Measurements from ENCODE around the gene EIF3A.
"Not testable (repeated sequence)": the region's sequence is repeated elsewhere in the genome, so short reads cannot be mapped to it uniquely, and the experiment has no call there.

The EIF3A gene

DNA sequence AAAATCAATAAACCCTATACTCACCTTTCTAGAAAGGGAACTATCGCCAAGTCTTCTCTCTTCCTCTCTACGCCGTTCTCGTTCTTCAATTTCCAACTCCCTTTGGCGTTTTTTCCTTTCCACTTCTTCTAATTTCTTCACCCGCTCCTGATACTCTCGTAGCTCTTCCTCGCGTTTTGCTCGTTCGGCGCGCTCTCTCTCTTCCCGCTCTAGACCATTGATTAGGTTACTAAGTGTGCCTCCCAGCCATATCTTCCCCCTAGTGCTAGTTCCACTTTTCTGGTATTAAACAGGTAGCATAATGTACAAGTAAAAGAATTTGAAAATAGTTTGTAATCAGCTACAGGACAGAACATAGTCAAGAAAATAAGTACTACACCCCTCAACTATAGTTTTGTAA lies 30.8 kb downstream of the EIF3A start:
- no peak for DNase-seq (ENCODE audit: low read depth in 2 of 2, low spot score in 1 of 2)

DNA sequence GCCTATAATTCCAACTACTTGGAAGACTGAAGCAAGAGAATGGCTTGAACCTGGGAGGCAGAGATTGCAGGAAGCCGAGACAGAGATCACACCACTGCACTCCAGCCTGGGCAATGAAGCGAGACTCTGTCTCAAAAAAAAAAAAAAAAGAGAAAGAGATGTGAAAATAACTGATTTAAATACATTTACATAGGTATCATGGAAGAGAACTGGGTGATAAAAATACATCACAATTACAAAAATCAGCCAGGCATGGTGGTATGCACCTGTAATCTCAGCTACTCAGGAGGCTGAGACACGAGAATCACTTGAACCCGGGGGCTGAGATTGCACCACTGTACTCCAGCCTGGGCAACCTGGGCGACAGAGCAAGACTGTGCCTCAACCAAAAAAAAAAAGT lies 31.3 kb downstream of the EIF3A start:
- DNase-seq (ENCODE audit: low read depth in 2 of 2, low spot score in 1 of 2): no peak

GRCh38 chr10:119045561-119045960 lies 35.1 kb downstream of the EIF3A start:
- no peak for DNase-seq (ENCODE audit: low read depth in 2 of 2, low spot score in 1 of 2)

DNA sequence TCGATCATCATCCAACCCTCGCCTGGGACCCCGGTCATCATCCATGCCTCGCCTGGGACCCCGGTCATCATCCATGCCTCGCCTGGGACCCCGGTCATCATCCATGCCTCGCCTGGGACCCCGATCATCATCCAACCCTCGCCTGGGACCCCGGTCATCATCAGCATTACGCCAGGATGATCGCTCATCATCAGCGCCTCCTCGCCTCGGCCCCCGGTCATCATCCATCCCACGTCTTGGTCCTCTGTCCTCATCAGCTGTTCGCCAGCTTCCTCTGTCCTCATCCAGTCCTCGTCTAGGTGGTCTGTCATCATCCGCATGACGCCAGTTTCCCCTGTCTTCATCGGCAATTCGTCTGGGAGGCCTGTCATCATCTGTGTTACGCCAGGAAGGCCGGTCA lies 38.4 kb downstream of the EIF3A start:
- DNase-seq (ENCODE audit: low read depth in 2 of 2, low spot score in 1 of 2): no peak

- DNase-seq (ENCODE audit: low read depth in 2 of 2, low spot score in 1 of 2): no peak
These were observed 39.3 kb downstream of the EIF3A start for GRCh38 chr10:119041326-119041725.

- no peak for DNase-seq (ENCODE audit: low read depth in 2 of 2, low spot score in 1 of 2)
These were observed 41.5 kb downstream of the EIF3A start for GRCh38 chr10:119039161-119039560.

DNA sequence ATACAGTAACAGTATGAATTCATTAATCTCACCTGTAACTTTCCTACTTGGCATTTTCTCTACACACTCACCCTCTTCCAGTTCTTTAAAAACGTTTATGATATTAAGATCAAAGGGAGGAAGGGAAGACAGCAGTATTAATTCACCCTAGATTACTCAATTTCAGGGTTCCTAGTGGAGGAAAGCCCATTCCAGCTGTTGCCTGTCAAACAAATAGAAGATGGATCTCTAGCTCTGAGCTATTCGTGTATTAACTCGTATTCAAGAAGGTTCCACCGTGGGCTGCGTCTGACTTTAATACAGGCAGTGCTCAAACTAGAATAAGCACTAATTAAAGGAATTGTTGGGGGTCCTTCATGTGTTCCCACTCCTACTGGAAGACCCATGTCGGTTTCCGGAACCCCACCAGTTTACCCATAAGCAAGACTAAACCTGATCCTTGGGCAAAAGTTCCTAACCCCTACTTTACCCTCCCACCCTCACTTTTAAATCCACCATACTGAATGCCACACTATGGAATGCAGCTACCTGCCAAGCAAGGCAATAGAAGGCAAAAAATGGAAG lies 49.0 kb downstream of the EIF3A start:
- DNase-seq (ENCODE audit: low read depth in 2 of 2, low spot score in 1 of 2): no peak

DNA sequence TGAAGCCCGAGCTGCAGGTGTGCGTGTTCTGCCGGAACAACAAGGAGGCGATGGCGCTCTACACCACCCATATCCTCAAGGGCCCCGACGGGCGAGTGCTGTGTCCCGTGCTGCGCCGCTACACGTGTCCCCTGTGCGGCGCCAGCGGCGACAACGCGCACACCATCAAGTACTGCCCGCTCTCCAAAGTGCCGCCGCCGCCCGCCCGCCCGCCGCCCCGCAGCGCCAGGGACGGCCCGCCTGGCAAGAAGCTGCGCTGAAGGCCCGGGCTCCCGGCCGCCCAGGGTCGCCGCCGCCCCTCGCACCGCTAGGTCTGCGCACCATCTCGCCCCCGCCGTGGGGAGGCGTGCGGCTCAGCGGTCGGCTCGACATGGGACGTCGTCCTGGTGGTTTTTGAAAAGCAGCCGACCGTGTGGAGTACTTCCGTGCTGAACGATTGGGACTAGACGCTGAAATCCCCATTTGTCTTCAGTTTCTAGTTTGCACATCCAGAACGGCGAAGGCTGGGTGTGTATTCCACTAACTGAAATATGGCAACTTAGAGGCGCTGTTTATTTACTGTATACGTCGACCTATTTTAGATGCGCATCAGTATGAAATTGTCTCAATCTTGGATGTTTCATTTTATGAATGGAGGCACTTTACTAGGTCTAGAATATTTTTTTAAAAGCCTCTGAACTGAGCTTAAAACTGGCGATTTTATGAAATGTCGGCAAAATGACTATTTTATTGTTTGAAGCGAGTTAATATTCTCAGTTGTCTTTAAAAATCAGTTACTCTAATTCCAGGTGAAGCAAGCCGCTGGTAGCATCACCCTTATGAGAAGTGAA lies 50.0 kb downstream of the EIF3A start:
- DNase-seq (ENCODE audit: low read depth in 2 of 2, low spot score in 1 of 2): no peak

GRCh38 chr10:119029613-119030420 lies 50.8 kb downstream of the EIF3A start, which contains the start of gene NANOS1:
Gene NANOS1 (plus strand): TSS chr10:119029714. CDS start chr10:119029802, 88 bp downstream.
- DNase-seq (ENCODE audit: low read depth in 2 of 2, low spot score in 1 of 2): no peak

- DNase-seq (ENCODE audit: low read depth in 2 of 2, low spot score in 1 of 2): peak; percentile 45 to 77
These were observed 51.6 kb downstream of the EIF3A start for GRCh38 chr10:119028900-119029612.

DNA sequence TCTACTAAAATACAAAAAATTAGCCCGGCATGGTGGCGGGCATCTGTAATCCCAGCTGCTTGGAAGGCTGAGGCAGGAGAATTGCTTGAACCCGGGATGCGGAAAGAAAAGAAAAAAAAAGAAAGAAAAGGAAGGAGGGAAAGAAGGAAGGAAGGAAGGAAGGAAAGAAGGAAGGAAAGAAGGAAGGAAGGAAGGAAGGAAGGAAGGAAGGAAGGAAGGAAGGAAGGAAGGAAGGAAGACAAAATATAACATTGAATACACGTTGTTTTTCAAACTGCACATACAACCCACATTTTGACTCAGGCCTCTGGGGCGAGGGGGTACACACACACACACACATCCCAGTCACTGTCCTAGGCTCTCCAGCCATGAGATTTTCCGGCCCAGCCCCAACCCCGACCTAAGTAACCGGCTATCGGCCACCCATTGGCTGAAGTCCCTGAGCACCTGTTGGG lies 52.1 kb downstream of the EIF3A start:
- not testable (repeated sequence) for DNase-seq (ENCODE audit: low read depth in 2 of 2, low spot score in 1 of 2)

- no peak for DNase-seq (ENCODE audit: low read depth in 2 of 2, low spot score in 1 of 2)
These were observed 54.1 kb downstream of the EIF3A start for GRCh38 chr10:119026301-119027110.

GRCh38 chr10:119025776-119026175 lies 54.8 kb downstream of the EIF3A start:
- no peak for DNase-seq (ENCODE audit: low read depth in 2 of 2, low spot score in 1 of 2)

- DNase-seq (ENCODE audit: low read depth in 2 of 2, low spot score in 1 of 2): no peak
These were observed 55.3 kb downstream of the EIF3A start for GRCh38 chr10:119025336-119025735.

DNA sequence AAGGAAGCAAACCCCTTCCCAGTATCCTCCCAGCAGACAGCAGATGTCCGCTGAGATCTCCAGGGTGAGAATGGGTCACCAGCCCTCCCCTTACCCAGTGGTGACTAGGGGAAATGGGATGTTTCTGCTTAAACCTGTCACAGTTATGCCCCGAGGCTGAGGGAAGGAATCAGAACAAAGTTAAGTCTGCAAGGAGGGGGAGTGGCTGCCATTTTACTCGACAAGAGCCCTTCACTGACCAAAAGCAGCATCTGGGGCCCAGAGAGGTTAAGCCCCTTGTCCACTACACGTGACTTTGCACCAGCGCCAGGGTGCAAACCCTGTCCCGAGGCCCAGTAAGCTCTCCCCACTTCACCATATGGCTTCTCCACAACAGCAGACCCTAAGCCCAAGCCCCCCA lies 55.7 kb downstream of the EIF3A start:
- no peak for DNase-seq (ENCODE audit: low read depth in 2 of 2, low spot score in 1 of 2)

- DNase-seq (ENCODE audit: low read depth in 2 of 2, low spot score in 1 of 2): no peak
These were observed 57.1 kb downstream of the EIF3A start for GRCh38 chr10:119023553-119023868.

- DNase-seq (ENCODE audit: low read depth in 2 of 2, low spot score in 1 of 2): no peak
These were observed 57.6 kb downstream of the EIF3A start for GRCh38 chr10:119022846-119023552.

DNA sequence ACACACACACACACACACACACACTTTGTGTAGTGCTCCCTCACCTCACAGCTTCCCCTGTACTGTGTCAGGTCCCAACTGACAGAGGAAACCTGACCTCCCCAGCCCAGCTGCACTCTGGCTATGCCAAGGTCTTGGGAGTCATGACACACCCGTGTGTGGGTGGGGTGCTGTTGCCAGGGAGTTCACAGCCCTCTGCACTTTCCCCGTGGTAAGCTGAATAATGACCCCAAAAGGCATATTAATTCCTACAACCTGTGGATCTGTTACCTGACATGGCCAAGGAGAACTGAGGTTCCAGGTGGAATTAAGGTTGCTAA lies 60.0 kb downstream of the EIF3A start:
- DNase-seq (ENCODE audit: low read depth in 2 of 2, low spot score in 1 of 2): no peak

- DNase-seq (ENCODE audit: low read depth in 2 of 2, low spot score in 1 of 2): no peak
These were observed 73.4 kb downstream of the EIF3A start for GRCh38 chr10:119007211-119007574.
